K562 (cell line): Measurements from ENCODE around the gene TP53RK. TPM values are rescaled to one million over a fixed set of nuclear protein-coding genes. Genes with fewer than 3 reads are reported as not detected.

ENCODE experiments used
- ATAC-seq: fragments of 200-7000 bp; cut with Tn5 transposase; 3 replicates; pipeline ENCODE4 v1.9.1; 2020; ENCODE audit warnings: moderate library complexity
- BruUV-seq: library from RNA; stranded (reverse); fragments of 400-500 nt; replicated peaks from 2 replicates; lab custom pipeline; 2021; lab: Mats Ljungman, UMichigan
- CTCF ChIA-PET: fragments of 300-600 bp; formaldehyde crosslinking; extraction: SDS; loops from one replicate; lab custom pipeline; 2021; ENCODE audit warnings: low intra/inter-chr PET ratio; lab: Yijun Ruan, JAX
- POLR2A ChIA-PET: fragments of 300-600, 350-650 bp; sonication (Branson Sonifier 250); formaldehyde crosslinking; extraction: SDS; loops from one replicate; lab custom pipeline; 2021; ENCODE audit warnings: antibody characterized with exemption, inconsistent platforms; lab: Yijun Ruan, JAX
- DNase-seq, 4 experiments: peaks; one replicate each; pipeline versions ENCODE4 v3.0.0 to v3.0.0-alpha.2; 2011 to 2018; ENCODE audit warnings: low spot score in 3 of 4, mixed read lengths in 3 of 4; ENCODE audit errors: extremely low read depth in 1 of 4
- FAIRE-seq: peaks from 2 replicates; lab custom pipeline; 2011; peaks lifted over from hg19 to GRCh38; lab: Jason Lieb, UNC
- H2AFZ ChIP-seq: 2 replicates; pipeline ENCODE4 v1.6.0; 2011; ENCODE audit warnings: low read depth, low read length, control low read depth, inconsistent platforms
- H3K27ac ChIP-seq: fragments of 200-600 bp; 3 replicates; pipeline ENCODE4 v1.8.0; 2011; ENCODE audit warnings: low read depth, mild to moderate bottlenecking, control low read depth, inconsistent platforms, low read length, moderate library complexity, mixed read lengths; ENCODE audit errors: extremely low read depth
- H3K27me3 ChIP-seq, 2 experiments: fragments of 300-600 bp in 1 of 2; 2 replicates in 1 of 2; 3 replicates in 1 of 2; pipeline versions ENCODE4 v1.6.0 to v1.8.0; 2011; ENCODE audit warnings: inconsistent platforms in 2 of 2, low read length in 2 of 2, mild to moderate bottlenecking in 1 of 2, mixed read lengths in 1 of 2, moderate library complexity in 1 of 2; ENCODE audit not compliant: control insufficient read depth in 2 of 2, insufficient read depth in 2 of 2
- H3K36me3 ChIP-seq: fragments of 300-600 bp; 3 replicates; pipeline ENCODE4 v1.8.0; 2011; ENCODE audit warnings: mild to moderate bottlenecking, low read length, inconsistent platforms; ENCODE audit not compliant: control insufficient read depth, insufficient read depth
- H3K4me1 ChIP-seq, 2 experiments: fragments of 200-600 bp in 1 of 2; replicated peaks in 1 of 2; 2 replicates in 1 of 2; 3 replicates in 1 of 2; pipeline versions ENCODE4 v1.5.1 to v1.8.0; 2011; ENCODE audit warnings: inconsistent platforms in 2 of 2, low read length in 2 of 2, mild to moderate bottlenecking in 1 of 2, mixed read lengths in 1 of 2, moderate library complexity in 1 of 2; ENCODE audit not compliant: control insufficient read depth in 2 of 2, insufficient read depth in 2 of 2
- H3K4me2 ChIP-seq: 2 replicates; pipeline ENCODE4 v1.6.1; 2011; ENCODE audit warnings: low read length, control low read depth, inconsistent platforms, mixed read lengths; ENCODE audit not compliant: insufficient read depth
- H3K4me3 ChIP-seq: fragments of 200-600 bp; sonication (generic), shearing (Covaris generic); 2 replicates; pipeline ENCODE4 v1.5.1; 2016; ENCODE audit warnings: control low read depth, inconsistent platforms
- H3K79me2 ChIP-seq: fragments of 200-600 bp; 3 replicates; pipeline ENCODE4 v1.8.0; 2011; ENCODE audit warnings: low read length, inconsistent platforms; ENCODE audit not compliant: control insufficient read depth, insufficient read depth
- H3K9ac ChIP-seq, 2 experiments: 2 replicates each; pipeline versions ENCODE4 v1.6.0 to v1.6.1; 2011; ENCODE audit warnings: low read depth in 2 of 2, low read length in 2 of 2, control low read depth in 1 of 2, inconsistent platforms in 1 of 2, mild to moderate bottlenecking in 1 of 2, mixed read lengths in 1 of 2; ENCODE audit not compliant: insufficient read depth in 1 of 2
- H3K9me1 ChIP-seq: one replicate; pipeline ENCODE4 v1.6.0; 2011; ENCODE audit warnings: inconsistent platforms, mild to moderate bottlenecking, low read length, moderate library complexity; ENCODE audit not compliant: control insufficient read depth, insufficient read depth
- H3K9me3 ChIP-seq: replicated peaks from 2 replicates; pipeline ENCODE4 v1.5.1; 2011; ENCODE audit warnings: low read depth, low read length, inconsistent platforms; ENCODE audit not compliant: control insufficient read depth, insufficient read depth
- H4K20me1 ChIP-seq: replicated peaks from 2 replicates; pipeline ENCODE4 v1.6.1; 2011; ENCODE audit warnings: low read length, inconsistent platforms, mixed read lengths; ENCODE audit not compliant: control insufficient read depth, insufficient read depth
- FOXA3 ChIP-seq, 2 experiments: fragments of 450-650 bp in 1 of 2; sonication (generic) in 1 of 2; formaldehyde crosslinking; IDR thresholded peaks in 1 of 2; conservative IDR thresholded peaks in 1 of 2; 2 replicates each; pipeline versions ENCODE4 v1.4.0 to v1.8.0; 2020 to 2022; ENCODE audit warnings: mild to moderate bottlenecking in 2 of 2, missing genetic modification reagents in 1 of 2
- FOXO4 ChIP-seq: fragments of 450-650 bp; formaldehyde crosslinking; IDR thresholded peaks from 2 replicates; pipeline ENCODE4 v1.4.0; 2020; ENCODE audit warnings: mild to moderate bottlenecking, moderate library complexity
- MCM5 ChIP-seq: fragments of 450-650 bp; IDR thresholded peaks from 2 replicates; pipeline ENCODE4 v1.6.1; 2016; ENCODE audit warnings: low read depth
- POLR2AphosphoS5 ChIP-seq: IDR thresholded peaks from 2 replicates; pipeline ENCODE4 v1.6.1; 2011; ENCODE audit warnings: mild to moderate bottlenecking, low read depth, low read length, moderate library complexity; ENCODE audit not compliant: control insufficient read depth, insufficient read depth
- THRA ChIP-seq: fragments of 450-650 bp; IDR thresholded peaks from 2 replicates; pipeline ENCODE4 v1.6.1; 2017; ENCODE audit warnings: mild to moderate bottlenecking, moderate library complexity
- TRIM28 ChIP-seq: fragments of 450-650 bp; IDR thresholded peaks from 2 replicates; pipeline ENCODE4 v1.6.1; 2017
- ZBTB11 ChIP-seq, 3 experiments: fragments of 200-800 bp in 1 of 3; fragments of 250-450 bp in 1 of 3; fragments of 450-650 bp in 1 of 3; sonication (Bioruptor Pico) in 1 of 3; sonication (Bioruptor generic) in 1 of 3; formaldehyde crosslinking in 1 of 3; IDR thresholded peaks; 2 replicates each; pipeline versions ENCODE4 v1.6.1 to v1.8.0; 2016 to 2022; ENCODE audit warnings: mild to moderate bottlenecking in 2 of 3, missing genetic modification characterization in 2 of 3, missing compliant biosample characterization in 1 of 3, moderate library complexity in 1 of 3
- ZNF668 ChIP-seq: fragments of 250-450 bp; sonication (Bioruptor Pico); IDR thresholded peaks from 2 replicates; pipeline ENCODE4 v1.8.0; 2022; ENCODE audit warnings: mild to moderate bottlenecking, inconsistent platforms
- ZNF707 ChIP-seq: fragments of 250-450 bp; sonication (Bioruptor Pico); conservative IDR thresholded peaks from 2 replicates; pipeline ENCODE4 v1.8.0; 2022; ENCODE audit warnings: inconsistent platforms, mild to moderate bottlenecking, moderate library complexity
- WGBS: fragments of 100-300 bp; shearing (Covaris generic); methylation state at CpG from one replicate; pipeline ENCODE4 v1.1.6; 2016; ENCODE audit warnings: low coverage, mixed read lengths; ENCODE audit not compliant: insufficient coverage; ENCODE audit errors: missing lambda C conversion rate; 5-methylcytosine and 5-hydroxymethylcytosine counted together
- in situ Hi-C: fragments of 300-500 bp; cut with MboI; formaldehyde crosslinking; loops from 4 replicates; pipeline ENCODE4 v1.15.0; 2018; ENCODE audit warnings: inconsistent platforms, mixed read lengths
- intact Hi-C: fragments of 100-400 bp; cut with micrococcal nuclease; formaldehyde crosslinking; loops from 2 replicates; pipeline ENCODE4 v1.14.2; 2022
- polyA plus RNA-seq, 8 experiments: library from polyadenylated mRNA; depleted of rRNA in 4 of 8; stranded (reverse) in 5 of 8; unstranded in 3 of 8; fragments of >200 nt; fragmentation: Nextera tagmentation in 2 of 8; fragmentation: Illumina TruSeq in 1 of 8; extraction: Ambion mirVana in 2 of 8; extraction: Trizol in 1 of 8; gene quantifications; 2 replicates each; pipeline versions ENCODE4 v1.2.1 to v1.2.3, GENCODE V29; 2011 to 2014; ENCODE audit warnings: inconsistent platforms in 1 of 8, missing spikeins in 1 of 8
- total RNA-seq, 7 experiments: library from RNA; depleted of rRNA in 6 of 7; stranded (reverse); fragments of >200 nt in 6 of 7; fragmentation: Illumina TruSeq in 2 of 7; extraction: Trizol in 2 of 7; gene quantifications; 2 replicates each; pipeline versions ENCODE4 v1.2.1 to v1.2.3, GENCODE V29; 2011 to 2021; ENCODE audit warnings: low replicate concordance in 1 of 7

TP53RK gene
- total and polyA plus RNA-seq, 9 of the 15 experiments (the other 6 are each of a cell fraction or from before 2014, with no cell fraction given): 2.9 to 43.5 (median 17.2) TPM

GRCh38 chr20:46660487-46660886 lies 28.8 kb downstream of the TP53RK start:
- intact Hi-C loops: no loop called here

GRCh38 chr20:46657618-46658017 lies 31.6 kb downstream of the TP53RK start:
- CTCF ChIA-PET: no interaction called here
- Histone ChIP-seq H3K9ac (no peak overlapping the region), H4K20me1 (no peaks in the 10 kb centered on the region), H3K36me3 (no peaks in the 10 kb centered on the region), H3K27me3 (no peaks in the 10 kb centered on the region), H3K79me2 (no peaks in the 10 kb centered on the region), H3K27ac (no peak overlapping the region), H3K4me1 (no peaks in the 10 kb centered on the region; a peak in 1 of 5 replicates), H3K4me2 (no peak overlapping the region), H3K4me3 (no peak overlapping the region), H3K9me3 (no peaks in the 10 kb centered on the region), H3K9me1 (no peaks in the 10 kb centered on the region), H2AFZ (no peak overlapping the region)
- POLR2A ChIA-PET: interaction anchor here (0.6 to 1.0 kb wide), 3 partner anchors 13 to 573 kb away, joined by 3 read pairs; no protein-coding TSS in a partner anchor
- 56% methylated on average over 7 of the region's 7 CpGs for WGBS
- DNase-seq: no peak
- ATAC-seq: no peak
- in situ Hi-C loops (no loop called here), intact Hi-C loops (no loop called here)
- FAIRE-seq: no peak
- BruUV-seq: no TSS peak
- TF ChIP-seq ZNF668 (CRISPR knock-in tag) (no peak), POLR2AphosphoS5 (no peak), MCM5 (no peak), FOXA3 (CRISPR knock-in tag; conservative IDR thresholded peaks at IDR 0.05 in 1 of 2, IDR thresholded peaks at IDR 0.05 in 1 of 2) (no peak), FOXO4 (CRISPR knock-in tag) (no peak), ZBTB11 (CRISPR knock-in tag; IDR thresholded peaks at IDR 0.05) (no peak), THRA (no peak)

More at GRCh38 chr20:46660487-46660886, 28.8 kb downstream of the TP53RK start:
- Histone ChIP-seq H3K9me1 (no peaks in the 10 kb centered on the region), H2AFZ (no peak overlapping the region), H3K79me2 (no peaks in the 10 kb centered on the region), H4K20me1 (no peaks in the 10 kb centered on the region), H3K36me3 (peaks cover 4% of the 10 kb centered on the region; the same call in 1 of the 3 replicates), H3K9me3 (no peaks in the 10 kb centered on the region), H3K27ac (no peak overlapping the region), H3K9ac (no peak overlapping the region), H3K4me2 (no peak overlapping the region), H3K27me3 (no peaks in the 10 kb centered on the region), H3K4me1 (no peaks in the 10 kb centered on the region; a peak in 1 of 5 replicates), H3K4me3 (no peak overlapping the region)
- BruUV-seq: no TSS peak
- POLR2A ChIA-PET: no interaction called here
- 58% methylated on average over 4 of the region's 4 CpGs for WGBS
- ATAC-seq (no peak), DNase-seq (no peak), FAIRE-seq (no peak)
- in situ Hi-C loops: no loop called here
- CTCF ChIA-PET: no interaction called here
- TF ChIP-seq ZNF707 (CRISPR knock-in tag) (no peak), TRIM28 (peak; percentile 24; the same call in 1 of the 2 replicates)
